GM23338 (cell line): ENCODE data around the gene OR4F15. TPM values are rescaled to one million over a fixed set of nuclear protein-coding genes. Genes with fewer than 3 reads are reported as not detected.

Source experiments
- ATAC-seq: fragments of 200-7000 bp; cut with Tn5 transposase; 3 replicates; pipeline ENCODE4 v1.9.1; 2020
- DNase-seq: peaks from one replicate; pipeline ENCODE4 v3.0.0-alpha.2; 2015; ENCODE audit warnings: low spot score
- H2AFZ ChIP-seq: fragments of 200-600 bp; sonication (generic); 2 replicates; pipeline ENCODE4 v1.8.0; 2016; ENCODE audit warnings: antibody characterized with exemption, mild to moderate bottlenecking, moderate library complexity
- H3F3A ChIP-seq: fragments of 200-600 bp; sonication (generic); replicated peaks from 2 replicates; pipeline ENCODE4 v1.8.0; 2017; ENCODE audit warnings: antibody characterized with exemption, mixed run types, low read depth
- H3K27ac ChIP-seq: fragments of 200-600 bp; sonication (generic); 2 replicates; pipeline ENCODE4 v1.6.1; 2016; ENCODE audit warnings: low read depth
- H3K27me3 ChIP-seq: fragments of 200-600 bp; sonication (generic); 2 replicates; pipeline ENCODE4 v1.8.0; 2016; ENCODE audit warnings: mild to moderate bottlenecking, mixed run types, moderate library complexity; ENCODE audit not compliant: insufficient read depth
- H3K36me3 ChIP-seq: fragments of 200-600 bp; sonication (generic); 2 replicates; pipeline ENCODE4 v1.8.0; 2016; ENCODE audit warnings: mild to moderate bottlenecking; ENCODE audit not compliant: insufficient read depth
- H3K4me1 ChIP-seq: fragments of 200-600 bp; sonication (generic); 2 replicates; pipeline ENCODE4 v1.8.0; 2016; ENCODE audit warnings: mild to moderate bottlenecking, moderate library complexity; ENCODE audit not compliant: insufficient read depth
- H3K4me2 ChIP-seq: fragments of 200-600 bp; sonication (generic); 2 replicates; pipeline ENCODE4 v1.7.1; 2017; ENCODE audit warnings: mixed run types
- H3K4me3 ChIP-seq: fragments of 200-600 bp; sonication (generic); 2 replicates; pipeline ENCODE4 v1.6.1; 2016; ENCODE audit warnings: mixed run types
- H3K79me2 ChIP-seq: fragments of 200-600 bp; sonication (generic); replicated peaks from 2 replicates; pipeline ENCODE4 v1.8.0; 2017; ENCODE audit warnings: mild to moderate bottlenecking; ENCODE audit not compliant: insufficient read depth
- H3K9me2 ChIP-seq: fragments of 200-600 bp; sonication (generic); 2 replicates; pipeline ENCODE4 v1.8.0; 2017; ENCODE audit not compliant: insufficient read depth
- H4K20me1 ChIP-seq: fragments of 200-600 bp; sonication (generic); replicated peaks from 2 replicates; pipeline ENCODE4 v1.8.0; 2017; ENCODE audit warnings: mild to moderate bottlenecking; ENCODE audit not compliant: insufficient read depth
- H3K27ac Mint-ChIP-seq: 2 replicates; pipeline ENCODE4 v1.8.0; 2020; ENCODE audit warnings: inconsistent platforms, mild to moderate bottlenecking, moderate library complexity, mixed read lengths
- H3K27me3 Mint-ChIP-seq: 3 replicates; pipeline ENCODE4 v1.8.0; 2022; ENCODE audit warnings: low read depth, mild to moderate bottlenecking, moderate library complexity, mixed read lengths, inconsistent platforms; ENCODE audit not compliant: insufficient read depth, poor library complexity
- H3K36me3 Mint-ChIP-seq: 3 replicates; pipeline ENCODE4 v1.8.0; 2021; ENCODE audit warnings: low read depth, mild to moderate bottlenecking, inconsistent platforms, moderate library complexity, mixed read lengths
- H3K4me1 Mint-ChIP-seq: 3 replicates; pipeline ENCODE4 v1.8.0; 2020; ENCODE audit warnings: mild to moderate bottlenecking, inconsistent platforms, mixed read lengths
- H3K4me3 Mint-ChIP-seq: 3 replicates; pipeline ENCODE4 v1.8.0; 2021; ENCODE audit warnings: moderate library complexity, mild to moderate bottlenecking, inconsistent platforms, mixed read lengths
- H3K9me3 Mint-ChIP-seq: 3 replicates; pipeline ENCODE4 v1.8.0; 2020; ENCODE audit warnings: moderate library complexity, mild to moderate bottlenecking, inconsistent platforms, mixed read lengths
- CREB1 ChIP-seq: fragments of 250-450 bp; sonication (Bioruptor Pico); IDR thresholded peaks from 2 replicates; pipeline ENCODE4 v1.5.0; 2020; ENCODE audit warnings: low read depth, mild to moderate bottlenecking, moderate library complexity
- EZH2 ChIP-seq: fragments of 200-600 bp; sonication (generic); IDR thresholded peaks from one replicate; pipeline ENCODE4 v1.8.0; 2017; ENCODE audit warnings: antibody characterized with exemption, mild to moderate bottlenecking, low read depth; ENCODE audit not compliant: unreplicated experiment
- EZH2phosphoT487 ChIP-seq: fragments of 200-600 bp; sonication (generic); IDR thresholded peaks from one replicate; pipeline ENCODE4 v1.8.1; 2018; ENCODE audit warnings: antibody characterized with exemption; ENCODE audit not compliant: unreplicated experiment
- JUNB ChIP-seq: IDR thresholded peaks from one replicate; pipeline ENCODE4 v1.6.1; 2016; ENCODE audit warnings: antibody characterized with exemption; ENCODE audit not compliant: unreplicated experiment
- NANOG ChIP-seq: IDR thresholded peaks from 2 replicates; pipeline ENCODE4 v1.6.1; 2016; ENCODE audit warnings: antibody characterized with exemption, borderline replicate concordance
- POLR2AphosphoS5 ChIP-seq: IDR thresholded peaks from 2 replicates; pipeline ENCODE4 v1.6.1; 2016; ENCODE audit warnings: antibody characterized with exemption, low read depth
- STAT1 ChIP-seq: IDR thresholded peaks from one replicate; pipeline ENCODE4 v1.6.1; 2016; ENCODE audit warnings: antibody characterized with exemption; ENCODE audit not compliant: unreplicated experiment
- ZNF114 ChIP-seq: fragments of 250-450 bp; sonication (Bioruptor Pico); IDR thresholded peaks from 2 replicates; pipeline ENCODE4 v1.5.0; 2020; ENCODE audit warnings: mild to moderate bottlenecking, moderate library complexity
- ZNF331 ChIP-seq: fragments of 250-450 bp; sonication (Bioruptor Pico); IDR thresholded peaks from 2 replicates; pipeline ENCODE4 v1.5.0; 2020; ENCODE audit warnings: low read depth, mild to moderate bottlenecking, moderate library complexity
- polyA plus RNA-seq: library from polyadenylated mRNA; unstranded; fragments of >200 nt; fragmentation: Nextera tagmentation; extraction: Ambion mirVana; gene quantifications from 2 replicates; pipeline ENCODE4 v1.2.1, GENCODE V29; 2016
- total RNA-seq: library from RNA; depleted of rRNA; stranded (reverse); fragments of >200 nt; shearing (Covaris generic); gene quantifications from 2 replicates; pipeline ENCODE4 v1.2.3, GENCODE V29; 2014
- TF ChIP-seq, protein P1 (sequence below), 2 experiments: fragments of 200-600 bp in 1 of 2; sonication (generic) in 1 of 2; conservative IDR thresholded peaks; 2 replicates each; pipeline versions ENCODE4 v1.5.1 to v1.6.1; 2016 to 2017; ENCODE audit warnings: antibody characterized with exemption in 2 of 2, low read depth in 2 of 2, mild to moderate bottlenecking in 2 of 2, moderate library complexity in 1 of 2
- TF ChIP-seq, protein P2 (sequence below): fragments of 250-450 bp; sonication (Bioruptor Pico); IDR thresholded peaks from 2 replicates; pipeline ENCODE4 v1.5.0; 2020; ENCODE audit warnings: mild to moderate bottlenecking, moderate library complexity
- TF ChIP-seq, protein P3 (sequence below): IDR thresholded peaks from one replicate; pipeline ENCODE4 v1.6.1; 2018; ENCODE audit warnings: antibody characterized with exemption; ENCODE audit not compliant: unreplicated experiment

OR4F15 gene
- total and polyA plus RNA-seq, 2 experiments from 2014 or later, result not detected

DNA sequence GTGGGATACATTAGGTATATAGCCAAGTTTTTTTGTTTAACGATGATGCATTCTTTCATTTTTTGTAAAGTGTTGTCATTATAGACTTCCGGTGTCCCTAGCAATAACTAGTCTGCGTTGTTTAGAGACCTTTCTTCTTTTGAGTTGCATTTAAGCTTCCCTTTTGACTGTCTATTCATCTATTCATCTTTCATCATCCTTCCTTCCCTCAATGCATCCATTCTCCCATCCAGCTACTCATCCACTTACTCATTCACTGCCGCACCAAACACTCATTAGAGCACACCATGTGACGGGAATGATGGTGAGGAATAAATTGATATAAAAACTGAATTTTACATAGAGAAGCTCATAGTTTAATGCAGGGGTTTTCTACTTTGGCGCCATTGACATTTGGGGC, 32.9 kb downstream of the OR4F15 start:
- TF ChIP-seq, protein P1, sequence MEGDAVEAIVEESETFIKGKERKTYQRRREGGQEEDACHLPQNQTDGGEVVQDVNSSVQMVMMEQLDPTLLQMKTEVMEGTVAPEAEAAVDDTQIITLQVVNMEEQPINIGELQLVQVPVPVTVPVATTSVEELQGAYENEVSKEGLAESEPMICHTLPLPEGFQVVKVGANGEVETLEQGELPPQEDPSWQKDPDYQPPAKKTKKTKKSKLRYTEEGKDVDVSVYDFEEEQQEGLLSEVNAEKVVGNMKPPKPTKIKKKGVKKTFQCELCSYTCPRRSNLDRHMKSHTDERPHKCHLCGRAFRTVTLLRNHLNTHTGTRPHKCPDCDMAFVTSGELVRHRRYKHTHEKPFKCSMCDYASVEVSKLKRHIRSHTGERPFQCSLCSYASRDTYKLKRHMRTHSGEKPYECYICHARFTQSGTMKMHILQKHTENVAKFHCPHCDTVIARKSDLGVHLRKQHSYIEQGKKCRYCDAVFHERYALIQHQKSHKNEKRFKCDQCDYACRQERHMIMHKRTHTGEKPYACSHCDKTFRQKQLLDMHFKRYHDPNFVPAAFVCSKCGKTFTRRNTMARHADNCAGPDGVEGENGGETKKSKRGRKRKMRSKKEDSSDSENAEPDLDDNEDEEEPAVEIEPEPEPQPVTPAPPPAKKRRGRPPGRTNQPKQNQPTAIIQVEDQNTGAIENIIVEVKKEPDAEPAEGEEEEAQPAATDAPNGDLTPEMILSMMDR (conservative IDR thresholded peaks at IDR 0.05; ENCODE audit: low read depth in 2 of 2), result no peak
- TF ChIP-seq CREB1 (CRISPR knock-in tag) (no peak), ZNF114 (CRISPR knock-in tag) (no peak), STAT1 (no peak), NANOG (no peak), EZH2phosphoT487 (no peak), ZNF331 (no peak), JUNB (no peak), EZH2 (no peak), POLR2AphosphoS5 (no peak)
- TF ChIP-seq, protein P2, sequence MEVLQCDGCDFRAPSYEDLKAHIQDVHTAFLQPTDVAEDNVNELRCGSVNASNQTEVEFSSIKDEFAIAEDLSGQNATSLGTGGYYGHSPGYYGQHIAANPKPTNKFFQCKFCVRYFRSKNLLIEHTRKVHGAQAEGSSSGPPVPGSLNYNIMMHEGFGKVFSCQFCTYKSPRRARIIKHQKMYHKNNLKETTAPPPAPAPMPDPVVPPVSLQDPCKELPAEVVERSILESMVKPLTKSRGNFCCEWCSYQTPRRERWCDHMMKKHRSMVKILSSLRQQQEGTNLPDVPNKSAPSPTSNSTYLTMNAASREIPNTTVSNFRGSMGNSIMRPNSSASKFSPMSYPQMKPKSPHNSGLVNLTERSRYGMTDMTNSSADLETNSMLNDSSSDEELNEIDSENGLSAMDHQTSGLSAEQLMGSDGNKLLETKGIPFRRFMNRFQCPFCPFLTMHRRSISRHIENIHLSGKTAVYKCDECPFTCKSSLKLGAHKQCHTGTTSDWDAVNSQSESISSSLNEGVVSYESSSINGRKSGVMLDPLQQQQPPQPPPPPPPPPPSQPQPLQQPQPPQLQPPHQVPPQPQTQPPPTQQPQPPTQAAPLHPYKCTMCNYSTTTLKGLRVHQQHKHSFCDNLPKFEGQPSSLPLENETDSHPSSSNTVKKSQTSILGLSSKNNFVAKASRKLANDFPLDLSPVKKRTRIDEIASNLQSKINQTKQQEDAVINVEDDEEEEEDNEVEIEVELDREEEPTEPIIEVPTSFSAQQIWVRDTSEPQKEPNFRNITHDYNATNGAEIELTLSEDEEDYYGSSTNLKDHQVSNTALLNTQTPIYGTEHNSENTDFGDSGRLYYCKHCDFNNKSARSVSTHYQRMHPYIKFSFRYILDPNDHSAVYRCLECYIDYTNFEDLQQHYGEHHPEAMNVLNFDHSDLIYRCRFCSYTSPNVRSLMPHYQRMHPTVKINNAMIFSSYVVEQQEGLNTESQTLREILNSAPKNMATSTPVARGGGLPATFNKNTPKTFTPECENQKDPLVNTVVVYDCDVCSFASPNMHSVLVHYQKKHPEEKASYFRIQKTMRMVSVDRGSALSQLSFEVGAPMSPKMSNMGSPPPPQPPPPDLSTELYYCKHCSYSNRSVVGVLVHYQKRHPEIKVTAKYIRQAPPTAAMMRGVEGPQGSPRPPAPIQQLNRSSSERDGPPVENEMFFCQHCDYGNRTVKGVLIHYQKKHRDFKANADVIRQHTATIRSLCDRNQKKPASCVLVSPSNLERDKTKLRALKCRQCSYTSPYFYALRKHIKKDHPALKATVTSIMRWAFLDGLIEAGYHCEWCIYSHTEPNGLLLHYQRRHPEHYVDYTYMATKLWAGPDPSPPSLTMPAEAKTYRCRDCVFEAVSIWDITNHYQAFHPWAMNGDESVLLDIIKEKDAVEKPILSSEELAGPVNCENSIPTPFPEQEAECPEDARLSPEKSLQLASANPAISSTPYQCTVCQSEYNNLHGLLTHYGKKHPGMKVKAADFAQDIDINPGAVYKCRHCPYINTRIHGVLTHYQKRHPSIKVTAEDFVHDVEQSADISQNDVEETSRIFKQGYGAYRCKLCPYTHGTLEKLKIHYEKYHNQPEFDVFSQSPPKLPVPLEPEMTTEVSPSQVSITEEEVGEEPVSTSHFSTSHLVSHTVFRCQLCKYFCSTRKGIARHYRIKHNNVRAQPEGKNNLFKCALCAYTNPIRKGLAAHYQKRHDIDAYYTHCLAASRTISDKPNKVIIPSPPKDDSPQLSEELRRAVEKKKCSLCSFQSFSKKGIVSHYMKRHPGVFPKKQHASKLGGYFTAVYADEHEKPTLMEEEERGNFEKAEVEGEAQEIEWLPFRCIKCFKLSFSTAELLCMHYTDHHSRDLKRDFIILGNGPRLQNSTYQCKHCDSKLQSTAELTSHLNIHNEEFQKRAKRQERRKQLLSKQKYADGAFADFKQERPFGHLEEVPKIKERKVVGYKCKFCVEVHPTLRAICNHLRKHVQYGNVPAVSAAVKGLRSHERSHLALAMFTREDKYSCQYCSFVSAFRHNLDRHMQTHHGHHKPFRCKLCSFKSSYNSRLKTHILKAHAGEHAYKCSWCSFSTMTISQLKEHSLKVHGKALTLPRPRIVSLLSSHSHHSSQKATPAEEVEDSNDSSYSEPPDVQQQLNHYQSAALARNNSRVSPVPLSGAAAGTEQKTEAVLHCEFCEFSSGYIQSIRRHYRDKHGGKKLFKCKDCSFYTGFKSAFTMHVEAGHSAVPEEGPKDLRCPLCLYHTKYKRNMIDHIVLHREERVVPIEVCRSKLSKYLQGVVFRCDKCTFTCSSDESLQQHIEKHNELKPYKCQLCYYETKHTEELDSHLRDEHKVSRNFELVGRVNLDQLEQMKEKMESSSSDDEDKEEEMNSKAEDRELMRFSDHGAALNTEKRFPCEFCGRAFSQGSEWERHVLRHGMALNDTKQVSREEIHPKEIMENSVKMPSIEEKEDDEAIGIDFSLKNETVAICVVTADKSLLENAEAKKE (CRISPR knock-in tag), result no peak
- TF ChIP-seq, protein P3, sequence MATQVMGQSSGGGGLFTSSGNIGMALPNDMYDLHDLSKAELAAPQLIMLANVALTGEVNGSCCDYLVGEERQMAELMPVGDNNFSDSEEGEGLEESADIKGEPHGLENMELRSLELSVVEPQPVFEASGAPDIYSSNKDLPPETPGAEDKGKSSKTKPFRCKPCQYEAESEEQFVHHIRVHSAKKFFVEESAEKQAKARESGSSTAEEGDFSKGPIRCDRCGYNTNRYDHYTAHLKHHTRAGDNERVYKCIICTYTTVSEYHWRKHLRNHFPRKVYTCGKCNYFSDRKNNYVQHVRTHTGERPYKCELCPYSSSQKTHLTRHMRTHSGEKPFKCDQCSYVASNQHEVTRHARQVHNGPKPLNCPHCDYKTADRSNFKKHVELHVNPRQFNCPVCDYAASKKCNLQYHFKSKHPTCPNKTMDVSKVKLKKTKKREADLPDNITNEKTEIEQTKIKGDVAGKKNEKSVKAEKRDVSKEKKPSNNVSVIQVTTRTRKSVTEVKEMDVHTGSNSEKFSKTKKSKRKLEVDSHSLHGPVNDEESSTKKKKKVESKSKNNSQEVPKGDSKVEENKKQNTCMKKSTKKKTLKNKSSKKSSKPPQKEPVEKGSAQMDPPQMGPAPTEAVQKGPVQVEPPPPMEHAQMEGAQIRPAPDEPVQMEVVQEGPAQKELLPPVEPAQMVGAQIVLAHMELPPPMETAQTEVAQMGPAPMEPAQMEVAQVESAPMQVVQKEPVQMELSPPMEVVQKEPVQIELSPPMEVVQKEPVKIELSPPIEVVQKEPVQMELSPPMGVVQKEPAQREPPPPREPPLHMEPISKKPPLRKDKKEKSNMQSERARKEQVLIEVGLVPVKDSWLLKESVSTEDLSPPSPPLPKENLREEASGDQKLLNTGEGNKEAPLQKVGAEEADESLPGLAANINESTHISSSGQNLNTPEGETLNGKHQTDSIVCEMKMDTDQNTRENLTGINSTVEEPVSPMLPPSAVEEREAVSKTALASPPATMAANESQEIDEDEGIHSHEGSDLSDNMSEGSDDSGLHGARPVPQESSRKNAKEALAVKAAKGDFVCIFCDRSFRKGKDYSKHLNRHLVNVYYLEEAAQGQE, result no peak
- Mint-ChIP-seq H3K4me1 (0 out of 3 replicates have a peak, but pooled peaks cover 2% of the 10 kb centered on the region), H3K27me3 (peaks cover 2% of the 10 kb centered on the region), H3K4me3 (no peak overlapping the region), H3K36me3 (no peaks in the 10 kb centered on the region), H3K27ac (no peak overlapping the region), H3K9me3 (no peaks in the 10 kb centered on the region)
- Histone ChIP-seq H3K27me3 (no peaks in the 10 kb centered on the region), H3F3A (no peaks in the 10 kb centered on the region), H3K4me3 (no peak overlapping the region), H3K36me3 (no peaks in the 10 kb centered on the region), H3K4me1 (no peaks in the 10 kb centered on the region), H3K27ac (no peak overlapping the region), H2AFZ (no peak overlapping the region), H3K79me2 (no peaks in the 10 kb centered on the region), H3K9me2 (no peaks in the 10 kb centered on the region), H4K20me1 (no peaks in the 10 kb centered on the region), H3K4me2 (no peak overlapping the region)
- DNase-seq (no peak), ATAC-seq (no peak)
